HG03354 (cell line): ENCODE results near the gene DEFB124.
"Not testable (repeated sequence)": the region's sequence is repeated elsewhere in the genome, so short reads cannot be mapped to it uniquely, and the experiment has no call there.

Experiments
- ATAC-seq: cut with Tn5 transposase; IDR thresholded peaks from one replicate; pipeline ENCODE4 v1.9.1; 2021; ENCODE audit warnings: mild to moderate bottlenecking; ENCODE audit not compliant: unreplicated experiment, poor library complexity, severe bottlenecking

DEFB124 gene, protein sequence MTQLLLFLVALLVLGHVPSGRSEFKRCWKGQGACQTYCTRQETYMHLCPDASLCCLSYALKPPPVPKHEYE

GRCh38 chr20:31474758-31475427 is at the start of gene DEFB124, which contains the start of gene REM1:
TSS of gene DEFB124 (minus strand) at chr20:31475127. CDS start at chr20:31473013, 2,114 bp downstream.
TSS of gene REM1 (plus strand) at chr20:31475288. CDS start at chr20:31476446, 1,158 bp downstream.
- ATAC-seq: no peak

DNA sequence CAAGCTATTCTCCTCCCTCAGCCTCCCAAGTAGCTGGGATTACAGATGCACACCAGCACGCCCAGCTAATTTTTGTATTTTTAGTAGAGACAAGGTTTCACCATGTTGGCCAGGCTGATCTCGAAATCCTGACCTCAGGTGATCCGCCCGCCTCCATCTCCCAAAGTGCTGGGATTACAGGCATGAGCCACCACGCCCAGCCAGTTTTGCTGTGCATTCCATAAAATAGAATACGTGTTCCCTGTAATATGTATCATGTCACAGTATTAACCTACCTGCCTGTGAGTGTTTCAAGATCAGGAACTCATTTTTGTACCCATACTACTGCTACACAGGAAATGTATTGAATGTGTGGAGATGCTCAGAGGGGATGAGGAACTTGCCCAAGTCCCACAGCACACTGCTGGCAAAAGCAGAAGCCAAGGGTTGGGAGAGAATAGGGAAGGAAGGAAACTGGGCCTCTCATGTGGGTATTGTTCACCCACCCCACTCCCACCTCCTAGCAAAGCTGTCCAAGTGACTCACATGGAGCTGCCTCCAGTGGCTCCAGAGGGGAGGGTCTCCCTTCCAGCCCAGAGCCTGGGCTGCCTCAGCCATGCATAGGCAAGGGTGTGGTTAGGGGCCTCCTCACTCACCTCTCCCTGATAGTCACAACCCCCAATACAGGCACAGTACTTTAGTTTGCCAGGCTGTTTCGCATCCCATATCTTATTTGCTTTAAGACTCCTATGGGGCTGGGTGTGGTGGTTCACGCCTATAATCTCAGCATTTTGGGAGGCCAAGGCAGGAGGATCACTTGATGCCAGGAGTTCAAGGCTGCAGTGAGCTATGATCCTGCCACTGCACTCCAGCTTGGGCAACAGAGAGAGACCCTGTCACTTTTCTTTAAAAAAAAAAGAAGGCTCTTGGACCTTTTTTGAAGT is 48.7 kb upstream of the DEFB124 start:
- ATAC-seq: no peak

DNA sequence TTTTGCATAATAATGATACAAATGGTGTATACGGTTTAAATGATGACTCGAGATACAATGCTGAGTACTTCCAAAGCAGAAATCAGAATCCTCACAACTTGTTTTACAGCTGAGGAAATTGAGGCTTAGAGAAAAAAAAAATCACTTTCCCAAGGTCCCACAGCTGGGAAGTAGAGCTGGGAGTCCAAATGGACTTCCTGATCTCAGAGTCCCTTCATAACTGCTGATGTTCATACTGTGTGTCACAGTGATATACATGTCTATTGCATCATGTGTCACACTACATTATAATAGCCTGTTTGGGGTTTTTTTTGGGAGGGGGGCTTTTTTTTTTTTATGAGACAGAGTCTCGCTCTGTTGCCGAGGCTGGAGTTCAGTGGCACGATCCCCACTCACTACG is 47.8 kb upstream of the DEFB124 start:
- no peak for ATAC-seq

DNA sequence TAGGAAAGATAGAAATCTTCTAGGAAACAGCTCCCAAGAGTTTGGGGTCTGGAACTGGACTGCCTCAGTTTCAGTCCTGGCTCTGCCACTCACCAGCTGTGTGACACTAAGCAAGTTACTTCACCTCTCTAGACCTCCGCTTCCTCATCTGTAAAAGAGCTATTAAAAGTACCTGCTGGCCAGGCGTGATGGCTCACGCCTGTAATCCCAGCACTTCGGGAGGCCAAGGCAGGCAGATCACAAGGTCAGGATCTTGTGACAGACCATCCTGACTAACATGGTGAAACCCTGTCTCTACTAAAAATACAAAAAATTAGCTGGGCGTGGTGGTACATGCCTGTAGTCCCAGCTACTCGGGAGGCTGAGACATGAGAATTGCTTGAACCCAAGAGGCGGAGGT is 46.3 kb upstream of the DEFB124 start:
- not testable (repeated sequence) for ATAC-seq

GRCh38 chr20:31517373-31517772 is 42.4 kb upstream of the DEFB124 start:
- no peak for ATAC-seq

DNA sequence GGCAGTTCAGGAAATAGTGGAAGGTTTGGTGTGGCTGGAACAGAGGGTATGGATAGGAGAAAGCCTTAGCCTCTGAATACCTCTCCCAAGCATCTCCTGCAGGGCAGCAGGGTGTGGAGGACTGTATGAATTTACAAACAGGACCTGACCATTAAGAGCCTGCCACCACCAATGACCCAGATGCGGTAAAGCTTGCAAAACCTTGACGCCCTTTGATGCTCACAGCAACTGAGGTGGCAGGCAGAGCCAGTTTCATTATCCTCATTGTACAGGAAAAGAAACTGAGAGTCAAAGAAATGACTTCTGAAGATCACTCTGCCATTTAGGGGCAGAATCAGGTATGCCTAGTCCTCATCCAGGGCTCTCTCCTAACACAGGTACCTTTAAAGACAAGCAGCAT is 41.7 kb upstream of the DEFB124 start:
- ATAC-seq: no peak

DNA sequence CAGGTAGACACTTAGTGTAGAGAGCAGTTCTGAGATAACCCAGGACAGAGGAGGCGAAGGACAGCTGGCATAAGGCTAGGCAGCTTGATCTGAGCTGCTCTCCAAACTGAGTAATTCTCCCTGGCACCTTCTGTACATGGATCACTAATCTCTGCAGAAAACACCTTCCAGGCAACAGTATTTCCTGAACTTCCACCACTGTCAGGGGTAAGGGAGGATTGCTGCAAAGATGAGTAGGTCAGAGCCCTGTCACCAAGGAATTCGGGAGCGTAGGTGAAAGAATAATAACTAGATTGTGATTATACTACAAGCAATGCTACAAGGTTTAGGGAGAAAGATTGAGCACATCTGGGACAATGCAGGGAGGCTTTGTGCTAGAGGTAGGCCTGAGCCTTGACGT is 41.2 kb upstream of the DEFB124 start:
- ATAC-seq: no peak

DNA sequence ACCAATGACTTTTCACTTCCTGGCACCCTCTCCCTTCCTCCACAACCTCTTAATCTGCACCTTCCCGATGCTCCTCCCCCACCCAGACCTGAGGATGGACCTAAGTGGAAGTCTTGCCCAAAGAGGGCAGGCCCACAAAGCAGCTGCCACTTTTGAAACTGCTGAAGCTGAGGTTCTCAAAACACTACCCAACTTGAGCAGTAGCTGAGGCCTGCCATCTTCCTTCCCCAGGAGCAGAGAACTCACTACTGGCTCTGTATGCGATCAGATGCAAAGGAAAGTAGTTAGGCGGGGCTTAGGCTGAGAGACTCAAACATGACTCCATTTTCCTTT is 40.8 kb upstream of the DEFB124 start:
- ATAC-seq: no peak

DNA sequence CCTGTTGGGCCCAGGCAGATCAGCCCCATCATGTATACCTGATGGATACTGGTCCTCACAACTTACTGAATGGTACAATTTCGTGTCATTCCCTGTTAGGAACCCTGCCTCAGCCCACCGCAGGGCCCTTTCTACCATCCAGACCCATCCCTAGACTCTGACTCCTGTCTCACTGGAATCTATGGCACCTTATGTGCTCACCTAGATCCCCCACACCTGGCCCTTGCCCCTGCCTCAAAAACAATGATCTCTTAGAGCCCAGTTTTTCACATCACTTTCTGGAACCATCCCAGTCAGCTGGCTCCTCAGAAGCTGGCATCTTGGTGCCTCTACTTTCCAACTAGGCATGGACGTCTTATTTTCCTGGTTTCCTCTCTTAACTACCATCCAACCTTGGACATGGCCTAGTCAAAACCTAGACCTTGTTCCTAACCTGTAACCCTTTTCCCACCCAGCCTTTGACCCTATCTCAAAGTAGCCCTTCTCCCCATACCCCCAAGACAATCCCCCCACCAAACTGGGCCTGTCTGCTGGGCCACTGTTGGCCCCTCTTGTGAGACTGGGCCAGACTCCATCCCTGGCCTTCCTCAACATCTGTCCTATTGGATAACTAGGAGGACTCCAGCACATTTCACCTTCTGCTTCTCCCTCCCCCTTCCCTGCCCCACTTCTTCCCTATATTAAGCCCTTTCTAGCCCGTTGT is 40.3 kb upstream of the DEFB124 start:
- no peak for ATAC-seq

GRCh38 chr20:31514154-31515071 is 39.5 kb upstream of the DEFB124 start, which contains the start of gene HM13:
TSS of gene HM13 (plus strand) at chr20:31514442. CDS start at chr20:31514552, 110 bp downstream.
- peak; percentile 90 for ATAC-seq

DNA sequence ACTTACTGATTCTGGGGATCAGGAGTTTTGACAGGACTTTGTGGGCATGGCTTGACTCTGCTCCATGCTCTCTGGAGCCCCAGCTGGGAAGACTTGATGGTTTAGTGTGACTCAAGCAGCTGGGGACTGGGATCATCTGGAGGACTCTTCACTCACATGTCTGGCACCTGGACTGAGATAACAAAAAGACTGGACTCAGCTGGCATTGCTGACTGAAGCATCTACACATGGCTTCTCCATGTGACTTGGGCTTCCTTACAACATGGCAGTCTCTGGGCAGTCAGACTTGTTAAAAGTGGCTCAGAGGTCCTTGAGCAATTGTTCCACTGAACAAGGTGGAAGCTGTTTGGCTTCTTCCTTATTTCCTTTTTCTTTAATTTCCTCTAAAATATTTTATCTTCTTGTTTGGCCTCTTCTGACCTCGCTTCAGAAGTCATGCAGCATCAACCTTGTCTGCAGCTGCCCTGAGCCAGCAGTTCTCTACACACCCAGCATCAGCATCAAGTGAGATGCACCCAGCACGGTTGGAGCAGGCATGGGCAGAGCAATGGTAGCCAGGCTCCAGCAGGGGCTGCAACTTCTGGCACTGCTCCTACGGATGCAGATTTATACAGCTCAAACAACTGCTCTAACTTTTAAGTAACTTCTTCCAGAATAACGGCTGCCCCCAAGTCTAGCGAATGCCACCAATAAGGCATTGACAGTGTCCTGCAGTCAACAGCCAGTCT is 33.8 kb upstream of the DEFB124 start:
- no peak for ATAC-seq

DNA sequence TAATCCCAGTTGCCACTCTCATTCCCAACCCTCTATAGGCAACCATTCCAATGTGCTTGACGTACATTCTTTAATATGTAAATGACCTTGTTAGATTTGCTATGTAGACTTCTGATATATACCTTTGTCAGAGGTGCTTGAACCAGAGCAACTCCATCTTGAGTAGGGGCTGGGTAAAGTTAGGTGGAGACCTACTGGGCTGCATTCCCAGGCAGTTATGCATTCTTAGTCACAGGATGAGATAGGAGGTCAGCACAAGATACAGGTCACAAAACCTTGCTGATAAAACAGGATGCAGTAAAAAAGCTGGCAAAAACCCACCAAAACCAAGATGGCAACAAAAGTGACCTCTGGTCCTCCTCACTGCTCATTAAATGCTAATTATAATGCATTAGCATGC is 31.0 kb upstream of the DEFB124 start:
- ATAC-seq: no peak

- peak; percentile 97 for ATAC-seq
These were observed 28.2 kb upstream of the DEFB124 start for GRCh38 chr20:31502884-31503673.

DNA sequence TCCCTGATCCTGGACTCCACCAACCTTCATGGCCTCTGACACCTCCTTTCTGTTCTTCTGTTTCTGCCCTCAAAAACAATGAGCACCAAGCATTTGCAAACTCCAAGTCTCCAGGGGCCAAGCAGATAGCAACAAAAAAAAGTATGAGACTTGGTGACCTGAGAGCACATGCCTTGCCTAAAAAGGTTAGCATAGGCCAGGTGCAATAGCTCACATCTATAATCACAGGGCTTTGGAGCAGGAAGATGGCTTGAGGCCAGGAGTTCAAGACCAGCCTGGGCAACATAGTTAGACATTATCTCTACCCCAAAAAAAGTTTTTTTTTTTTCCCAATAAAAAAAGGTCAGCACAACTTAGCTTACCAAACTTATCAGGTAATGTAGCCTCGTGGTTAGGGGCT is 25.6 kb upstream of the DEFB124 start:
- ATAC-seq: no peak

DNA sequence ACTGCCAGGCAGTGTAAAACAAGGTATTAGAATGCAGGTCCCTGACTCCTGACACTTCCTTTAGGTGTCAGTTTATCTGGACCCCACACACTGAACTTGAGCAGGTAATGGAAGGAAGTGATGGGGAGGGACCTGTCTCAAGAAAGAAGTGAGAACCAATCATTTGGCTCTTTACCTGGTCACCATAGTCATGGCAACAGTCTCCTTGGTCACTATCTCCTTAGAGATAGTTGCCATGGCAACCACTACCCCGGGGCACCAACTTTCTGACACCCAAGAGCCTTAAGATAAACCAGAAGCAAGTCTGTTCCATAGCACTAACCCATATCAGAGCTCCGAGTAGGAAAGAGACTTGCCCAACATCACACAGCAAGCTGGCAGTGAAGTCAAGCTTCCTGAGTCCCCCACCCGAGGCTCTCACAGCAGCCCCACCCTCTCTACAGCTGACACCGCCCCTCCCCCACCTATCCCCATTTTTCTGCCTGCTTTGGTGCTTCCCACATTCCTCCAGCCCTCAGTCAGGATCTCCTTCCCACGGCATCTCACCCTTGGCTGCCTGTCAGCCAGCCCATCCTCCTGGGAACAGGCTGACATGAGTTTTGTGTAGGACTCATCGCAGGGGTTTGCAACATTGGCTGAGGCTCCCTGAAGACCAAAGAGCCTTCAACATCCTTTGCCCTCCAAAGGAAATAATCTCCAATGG is 23.1 kb upstream of the DEFB124 start:
- ATAC-seq: no peak

GRCh38 chr20:31496761-31497295 is 21.9 kb upstream of the DEFB124 start:
- ATAC-seq: no peak

- ATAC-seq: no peak
These were observed 19.2 kb upstream of the DEFB124 start for GRCh38 chr20:31494131-31494530.
